GM10248 (cell line): ENCODE data around the gene CPT1A.

Source experiments
- CTCF ChIA-PET: fragments of 300-600 bp; sonication (Branson Sonifier 250); formaldehyde crosslinking; extraction: SDS; loops from one replicate; lab custom pipeline; 2021; ENCODE audit warnings: antibody characterized with exemption; lab: Yijun Ruan, JAX
- POLR2A ChIA-PET: fragments of 350-650 bp; sonication (Branson Sonifier 250); formaldehyde crosslinking; extraction: SDS; loops from one replicate; lab custom pipeline; 2020; ENCODE audit warnings: antibody characterized with exemption; lab: Yijun Ruan, JAX
- DNase-seq: peaks from one replicate; pipeline ENCODE4 v3.0.0; 2012; ENCODE audit errors: extremely low spot score
- TF ChIP-seq, protein P1 (sequence below): IDR thresholded peaks from 2 replicates; pipeline ENCODE4 v1.5.1; 2012; ENCODE audit warnings: mild to moderate bottlenecking, low read depth; ENCODE audit errors: extremely low read depth, missing control alignments, control extremely low read depth

Gene CPT1A

GRCh38 chr11:68707527-68707926 lies 134.2 kb downstream of the CPT1A start:
- TF ChIP-seq, protein P1, sequence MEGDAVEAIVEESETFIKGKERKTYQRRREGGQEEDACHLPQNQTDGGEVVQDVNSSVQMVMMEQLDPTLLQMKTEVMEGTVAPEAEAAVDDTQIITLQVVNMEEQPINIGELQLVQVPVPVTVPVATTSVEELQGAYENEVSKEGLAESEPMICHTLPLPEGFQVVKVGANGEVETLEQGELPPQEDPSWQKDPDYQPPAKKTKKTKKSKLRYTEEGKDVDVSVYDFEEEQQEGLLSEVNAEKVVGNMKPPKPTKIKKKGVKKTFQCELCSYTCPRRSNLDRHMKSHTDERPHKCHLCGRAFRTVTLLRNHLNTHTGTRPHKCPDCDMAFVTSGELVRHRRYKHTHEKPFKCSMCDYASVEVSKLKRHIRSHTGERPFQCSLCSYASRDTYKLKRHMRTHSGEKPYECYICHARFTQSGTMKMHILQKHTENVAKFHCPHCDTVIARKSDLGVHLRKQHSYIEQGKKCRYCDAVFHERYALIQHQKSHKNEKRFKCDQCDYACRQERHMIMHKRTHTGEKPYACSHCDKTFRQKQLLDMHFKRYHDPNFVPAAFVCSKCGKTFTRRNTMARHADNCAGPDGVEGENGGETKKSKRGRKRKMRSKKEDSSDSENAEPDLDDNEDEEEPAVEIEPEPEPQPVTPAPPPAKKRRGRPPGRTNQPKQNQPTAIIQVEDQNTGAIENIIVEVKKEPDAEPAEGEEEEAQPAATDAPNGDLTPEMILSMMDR: no peak
- DNase-seq: no peak
- POLR2A ChIA-PET: no interaction called here
- CTCF ChIA-PET: no interaction called here

DNA sequence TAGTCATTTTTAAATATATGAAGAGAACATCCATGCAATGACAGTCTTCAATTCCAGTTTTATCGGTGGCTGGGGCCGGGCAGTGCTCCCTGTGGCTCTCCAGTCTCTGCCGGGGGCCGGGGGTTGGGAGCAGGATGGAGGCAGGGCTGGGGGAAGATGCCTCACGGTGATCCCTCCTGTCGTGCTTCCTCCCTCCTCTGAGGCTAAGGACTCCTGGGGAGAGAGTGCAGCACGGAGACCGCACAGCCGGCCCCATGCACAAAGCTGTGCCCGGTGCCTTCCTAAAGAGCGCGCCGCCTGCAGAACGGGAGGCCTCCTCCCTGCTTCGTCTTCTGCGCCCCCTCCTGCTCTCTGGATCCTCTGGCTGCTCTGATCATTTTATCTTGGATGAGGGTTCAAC lies 136.8 kb downstream of the CPT1A start:
- TF ChIP-seq, protein P1: no peak
- CTCF ChIA-PET: no interaction called here
- no peak for DNase-seq
- POLR2A ChIA-PET: no interaction called here
